Stimulated activated CD4-positive, alpha-beta T cell treated with anti-CD3 and anti-CD28 coated beads, Interleukin-1b, Interleukin-23, amount 100 ng/mL, for 4 hours (primary cell): ENCODE measurements around the gene GARIN5B.

ENCODE experiments used
- DNase-seq, 2 donors: peaks; one replicate each; pipeline ENCODE4 v3.0.0-alpha.2; 2020; ENCODE audit warnings: low read depth in 2 of 2

GARIN5B gene

GRCh38 chr19:55370305-55370988 lies 7.4 kb upstream of the GARIN5B start, which contains the start of gene IL11:
IL11 (minus strand) TSS chr19:55370463; CDS start chr19:55370310, 153 bp downstream.
- no peak for DNase-seq

- no peak for DNase-seq
Observed at GRCh38 chr19:55369653-55370304, 6.7 kb upstream of the GARIN5B start.

DNA sequence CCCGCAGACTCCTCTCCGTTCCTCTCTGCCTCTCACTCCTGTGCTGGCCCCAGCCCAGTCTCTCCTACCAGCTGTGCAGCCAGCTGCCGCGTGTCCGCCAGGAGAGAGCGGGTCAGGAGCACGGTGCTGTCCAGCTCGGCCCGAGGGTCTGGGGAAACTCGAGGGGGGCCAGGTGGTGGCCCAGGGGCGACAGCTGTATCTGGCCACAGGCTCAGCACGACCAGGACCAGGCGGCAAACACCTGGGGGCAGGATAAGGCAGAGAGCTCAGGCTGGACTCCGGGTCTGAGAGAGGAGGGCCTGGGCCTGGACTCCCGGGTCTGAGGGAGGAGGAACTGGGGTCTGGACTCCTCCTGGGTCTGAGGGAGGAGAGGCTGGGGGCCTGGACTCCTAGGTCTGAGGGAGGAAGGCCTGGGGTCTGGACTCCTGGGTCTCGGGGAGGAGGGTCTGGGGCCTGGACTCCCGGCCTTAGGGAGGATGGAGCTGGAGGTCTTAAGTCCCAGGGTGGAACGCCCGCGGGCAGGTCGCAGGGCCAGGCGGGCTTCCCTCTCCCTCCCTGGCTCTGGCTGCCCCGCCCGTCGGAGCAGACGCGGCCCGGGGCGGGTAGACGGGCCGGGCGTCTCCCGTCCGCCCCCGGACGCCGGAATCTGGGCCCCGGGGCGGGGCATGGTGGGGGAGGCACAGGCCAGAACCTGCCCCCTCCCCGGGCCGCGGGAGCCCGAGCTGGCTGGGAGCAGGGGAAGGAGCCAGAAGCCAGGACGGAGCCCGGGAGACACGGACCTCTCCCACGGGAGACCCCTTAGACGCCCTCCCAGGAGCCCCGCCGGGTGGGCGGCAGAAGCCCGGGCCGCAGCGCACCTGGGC lies 5.9 kb upstream of the GARIN5B start:
- DNase-seq, result peak in 1 of 2 donors; percentile 26

DNA sequence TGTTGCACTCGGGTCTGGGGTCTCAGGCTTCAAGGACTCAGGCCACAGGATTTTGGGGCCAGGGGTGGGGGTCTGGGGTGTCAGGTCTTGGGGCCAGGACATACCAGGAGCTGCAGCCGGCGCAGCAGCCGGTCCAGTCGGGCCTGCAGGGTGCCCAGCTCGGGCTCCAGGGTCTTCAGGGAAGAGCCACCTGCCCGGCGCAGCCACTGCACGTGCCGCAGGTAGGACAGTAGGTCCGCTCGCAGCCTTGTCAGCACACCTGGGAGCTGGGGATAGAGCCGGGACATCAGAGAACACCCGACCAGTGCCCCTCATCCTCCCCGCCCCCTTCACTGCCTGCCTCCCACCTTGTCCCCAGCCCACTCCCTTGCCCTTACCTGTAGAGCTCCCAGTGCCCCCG lies 5.0 kb upstream of the GARIN5B start:
- DNase-seq, result no peak

GRCh38 chr19:55366790-55367189 lies 3.7 kb upstream of the GARIN5B start:
- DNase-seq, result no peak

GRCh38 chr19:55365964-55366363 lies 2.9 kb upstream of the GARIN5B start:
- no peak for DNase-seq

DNA sequence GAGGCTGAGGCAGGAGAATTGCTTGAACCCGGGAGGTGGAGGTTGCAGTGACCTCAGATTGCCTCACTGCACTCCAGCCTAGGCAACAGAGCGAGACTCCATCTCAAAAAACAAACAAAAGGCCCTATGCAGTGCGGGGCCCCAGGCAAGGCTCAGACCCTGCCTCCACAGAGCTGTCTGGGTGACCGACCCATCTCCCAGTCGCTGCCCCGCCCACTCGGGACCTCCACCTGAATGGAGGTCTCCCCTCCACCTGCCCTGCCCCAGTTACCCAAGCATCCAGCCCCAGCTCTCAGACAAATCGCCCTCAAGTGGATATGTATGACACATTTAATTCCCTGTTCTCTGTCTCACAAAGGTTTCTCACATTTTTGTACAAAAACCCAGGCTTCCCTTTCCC lies 2.2 kb upstream of the GARIN5B start:
- DNase-seq, result no peak

DNA sequence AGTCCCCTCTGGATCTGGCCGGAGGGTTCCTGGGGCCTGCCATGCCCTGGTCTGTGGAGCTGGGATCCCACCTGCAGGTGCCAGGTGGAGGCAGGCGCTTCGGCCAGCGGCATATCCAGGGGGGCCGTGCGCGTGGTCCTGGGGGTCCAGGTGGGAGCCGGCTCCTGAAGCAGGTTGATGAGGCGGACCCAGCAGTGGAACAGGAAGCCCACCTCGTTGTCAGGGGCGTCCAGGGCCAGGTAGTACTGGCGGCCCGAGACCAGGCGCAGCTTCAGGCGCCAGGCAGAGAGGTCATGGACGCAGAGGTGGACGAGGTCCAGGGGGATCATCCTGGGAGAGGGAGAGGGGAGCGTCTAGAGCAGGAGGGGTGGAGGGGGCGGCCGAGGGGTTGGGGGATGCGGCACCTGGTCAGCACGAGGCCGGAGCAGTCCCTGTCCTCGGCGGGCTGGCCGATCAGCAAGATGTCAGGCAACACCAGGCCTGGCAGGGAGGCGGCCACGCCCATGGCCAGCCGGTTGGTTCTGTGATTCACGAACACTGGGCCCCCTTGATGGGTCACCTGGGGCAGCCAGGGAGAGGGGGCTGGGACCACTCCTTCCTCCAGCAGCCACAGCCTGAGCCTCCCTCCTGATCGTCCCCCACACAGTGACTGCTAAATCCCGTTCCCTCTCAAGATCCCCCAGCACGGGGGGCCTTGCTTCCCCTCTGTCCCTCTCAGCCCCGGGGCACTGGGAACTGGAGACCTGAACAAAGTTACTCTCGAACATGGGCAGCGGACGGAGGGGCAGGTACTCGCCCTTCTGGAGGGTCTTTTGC lies 678 bp downstream of the GARIN5B start:
- DNase-seq, result no peak

GRCh38 chr19:55360902-55361301 lies 2.2 kb downstream of the GARIN5B start:
- DNase-seq, result no peak

DNA sequence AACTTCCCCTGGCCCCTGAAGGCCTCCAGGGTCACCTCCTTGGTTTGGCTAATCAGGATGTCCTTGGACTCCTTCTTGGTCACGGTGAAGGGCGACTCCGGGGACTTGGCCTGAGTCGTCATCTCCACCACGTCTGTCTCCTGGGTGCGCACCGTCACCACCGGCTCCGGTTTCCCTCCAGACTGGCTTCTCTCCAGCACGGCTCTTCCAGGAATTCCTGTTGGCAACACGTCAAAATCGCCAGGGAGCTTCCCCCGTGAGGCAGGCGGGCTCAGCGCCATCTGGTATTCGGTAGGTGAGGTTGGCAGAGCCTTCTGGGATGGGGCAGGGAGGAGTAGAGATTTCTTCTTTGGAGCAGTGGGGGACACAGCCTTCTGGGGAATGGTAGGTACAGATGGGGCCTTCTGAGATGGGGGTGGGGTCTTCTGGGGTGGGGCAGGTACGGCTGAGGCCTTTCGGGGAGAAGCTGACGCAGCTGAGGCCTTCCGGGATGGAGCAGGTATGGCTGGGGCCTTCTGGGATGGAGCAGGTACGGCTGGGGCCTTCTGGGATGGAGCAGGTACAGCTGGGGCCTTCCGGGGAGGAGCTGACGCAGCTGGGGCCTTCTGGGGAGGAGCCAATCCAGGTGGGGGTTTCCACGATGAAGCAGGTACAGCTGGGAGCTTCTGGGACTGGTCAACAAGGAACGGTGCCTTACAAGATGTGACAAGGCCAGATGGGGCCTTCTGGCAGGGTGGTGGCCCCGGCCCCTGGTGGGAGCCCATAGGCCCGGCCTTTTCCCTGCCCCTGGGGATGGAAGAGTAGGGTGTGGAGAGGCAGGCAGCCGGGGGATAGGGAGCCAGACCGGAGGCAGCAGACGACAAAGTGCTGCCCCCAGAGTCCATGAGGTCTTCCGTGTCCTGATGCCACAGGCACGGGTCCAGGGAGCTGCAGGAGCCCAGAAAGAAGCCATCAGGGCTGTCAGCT lies 3.8 kb downstream of the GARIN5B start:
- no peak for DNase-seq

- DNase-seq, result no peak
Observed at GRCh38 chr19:55358493-55358892, 4.6 kb downstream of the GARIN5B start.

- no peak for DNase-seq
Observed at GRCh38 chr19:55355213-55355821, 7.7 kb downstream of the GARIN5B start.

GRCh38 chr19:55354698-55355212 lies 8.3 kb downstream of the GARIN5B start, which contains the start of gene COX6B2:
COX6B2 (minus strand) TSS chr19:55354719; CDS start chr19:55354521, 198 bp downstream.
- no peak for DNase-seq

GRCh38 chr19:55353803-55354697 lies 9.0 kb downstream of the GARIN5B start:
- DNase-seq, result peak; percentile 30 to 53

DNA sequence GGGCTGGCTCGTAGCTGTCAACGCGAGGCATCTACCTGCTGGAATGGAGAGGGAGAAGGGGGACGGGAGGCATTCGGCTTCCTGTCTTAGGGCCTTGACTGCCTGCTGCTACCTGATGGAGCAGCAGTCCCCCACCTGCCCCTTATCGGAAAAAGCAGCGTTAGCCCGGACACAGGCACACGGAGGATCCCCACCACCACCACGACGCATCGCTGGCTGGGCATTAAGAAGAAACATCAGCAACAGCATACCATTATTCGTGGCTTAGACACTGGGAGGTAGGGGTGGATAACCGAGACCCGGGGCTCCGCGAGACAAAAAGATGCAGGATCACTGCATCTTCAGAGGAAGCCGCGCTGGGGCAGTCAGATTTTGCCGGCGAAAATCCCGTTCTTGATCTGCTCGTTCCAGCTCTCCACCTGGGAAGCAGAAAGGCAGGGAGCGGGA lies 9.7 kb downstream of the GARIN5B start:
- no peak for DNase-seq

- DNase-seq, result no peak
Observed at GRCh38 chr19:55352549-55353145, 10.4 kb downstream of the GARIN5B start.

- DNase-seq, result no peak
Observed at GRCh38 chr19:55352040-55352439, 11.0 kb downstream of the GARIN5B start.
